ENCODE results near the gene ACAP2. TPM values are rescaled to one million over a fixed set of nuclear protein-coding genes. Genes with fewer than 3 reads are reported as not detected.

ACAP2 gene
- total and polyA plus RNA-seq, 2 donors = 18.9 to 40.4 TPM

DNA sequence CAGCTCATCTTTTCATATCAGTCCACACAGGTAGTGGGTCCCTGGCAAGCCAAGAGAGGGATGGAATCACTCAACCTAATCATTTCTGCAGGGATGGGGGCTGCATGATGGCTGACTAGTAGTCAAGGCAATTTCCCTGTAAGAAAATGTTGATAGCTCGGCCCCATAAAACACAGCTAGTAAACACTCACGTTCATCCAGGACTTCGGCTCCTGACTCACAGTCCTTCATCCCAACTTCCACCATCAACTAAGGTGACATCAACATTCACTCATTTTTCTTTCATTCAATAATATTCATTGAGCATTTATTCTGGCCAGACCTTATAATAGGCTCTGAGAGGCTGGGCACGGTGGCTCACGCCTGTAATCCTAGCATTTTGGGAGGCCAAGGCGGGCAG lies 4.4 kb upstream of the ACAP2 start:
- peaks cover 6 to 15% of the 10 kb centered on the region in 2 donors for H3K4me1 ChIP-seq (ENCODE audit: control insufficient read depth in 2 of 2, insufficient read depth in 2 of 2, low read length in 2 of 2)
- H3K27me3 ChIP-seq (ENCODE audit: control insufficient read depth in 2 of 2, insufficient read depth in 1 of 2, low read length in 1 of 2) = no peaks in the 10 kb centered on the region
- H3K9me3 ChIP-seq (ENCODE audit: control insufficient read depth in 2 of 2, insufficient read depth in 1 of 2, low read length in 1 of 2) = no peaks in the 10 kb centered on the region
- no peak for DNase-seq (ENCODE audit: low read depth in 6 of 9, low spot score in 9 of 9)
- H3K4me3 ChIP-seq (ENCODE audit: low read length in 2 of 2) = no peak overlapping the region
- no peak overlapping the region for H3K27ac ChIP-seq (ENCODE audit: low read depth in 1 of 2, low read length in 1 of 2)
- H3K36me3 ChIP-seq (ENCODE audit: control insufficient read depth in 2 of 2, insufficient read depth in 2 of 2, low read length in 1 of 2) = no peaks in the 10 kb centered on the region
- WGBS = 98% methylated on average over 6 of the region's 6 CpGs

DNA sequence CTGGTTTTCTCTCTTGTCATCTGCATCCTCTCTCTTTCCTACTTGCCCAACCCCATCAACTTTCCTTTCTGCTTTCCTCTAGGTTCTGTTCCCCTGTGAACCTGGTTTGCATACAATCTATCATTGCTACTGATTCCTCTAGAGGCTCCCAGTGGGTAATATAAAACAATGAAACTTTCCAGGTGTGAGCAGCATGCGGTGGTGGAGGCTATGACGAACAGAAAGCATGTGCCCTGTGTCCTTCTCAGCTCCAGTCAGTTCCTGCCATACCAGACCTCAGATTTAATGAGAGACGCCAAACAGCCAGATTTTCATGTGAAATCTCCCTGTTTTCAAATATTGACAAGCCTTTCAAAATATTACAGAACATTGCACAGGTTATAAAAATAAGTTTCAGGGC lies 3.5 kb upstream of the ACAP2 start:
- WGBS = 82% methylated on average over 3 of the region's 3 CpGs
- no peaks in the 10 kb centered on the region for H3K9me3 ChIP-seq (ENCODE audit: control insufficient read depth in 2 of 2, insufficient read depth in 1 of 2, low read length in 1 of 2)

DNA sequence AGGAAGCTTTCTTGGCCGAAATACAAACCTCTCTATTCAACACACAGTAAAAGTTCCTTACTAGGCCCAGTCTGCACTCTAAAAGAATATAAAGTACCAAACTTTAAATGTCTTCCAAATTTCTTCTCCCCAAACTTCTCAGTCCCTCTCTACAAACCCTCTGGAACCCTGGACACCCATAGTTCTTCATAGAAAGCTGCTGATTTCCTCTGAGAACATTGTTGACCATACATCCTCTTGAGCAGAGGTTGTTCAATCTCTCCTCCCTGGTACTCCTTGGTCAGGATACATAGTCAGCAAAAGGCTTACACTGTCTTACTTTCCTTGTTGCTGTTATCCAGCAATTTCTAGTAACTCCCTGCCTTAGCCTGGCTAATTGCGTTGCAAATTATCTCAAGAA lies 3.1 kb upstream of the ACAP2 start:
- Histone ChIP-seq H3K4me1 (ENCODE audit: control insufficient read depth in 2 of 2, insufficient read depth in 2 of 2, low read length in 2 of 2) (peaks cover 9 to 13% of the 10 kb centered on the region in 2 donors), H3K36me3 (ENCODE audit: control insufficient read depth in 2 of 2, insufficient read depth in 2 of 2, low read length in 1 of 2) (no peaks in the 10 kb centered on the region), H3K4me3 (ENCODE audit: low read length in 2 of 2) (no peak overlapping the region), H3K27me3 (ENCODE audit: control insufficient read depth in 2 of 2, insufficient read depth in 1 of 2, low read length in 1 of 2) (no peaks in the 10 kb centered on the region), H3K27ac (ENCODE audit: low read depth in 1 of 2, low read length in 1 of 2) (no peak overlapping the region), H3K9me3 (ENCODE audit: control insufficient read depth in 2 of 2, insufficient read depth in 1 of 2, low read length in 1 of 2) (no peaks in the 10 kb centered on the region)
- no peak for DNase-seq (ENCODE audit: low read depth in 6 of 9, low spot score in 9 of 9)
- 96% methylated on average over 2 of the region's 2 CpGs for WGBS

More for the DNA sequence above, 3.5 kb upstream of the ACAP2 start:
- DNase-seq (ENCODE audit: low read depth in 6 of 9, low spot score in 9 of 9) = no peak
- peaks cover 6 to 16% of the 10 kb centered on the region in 2 donors for H3K4me1 ChIP-seq (ENCODE audit: control insufficient read depth in 2 of 2, insufficient read depth in 2 of 2, low read length in 2 of 2)
- H3K4me3 ChIP-seq (ENCODE audit: low read length in 2 of 2) = no peak overlapping the region
- H3K27ac ChIP-seq (ENCODE audit: low read depth in 1 of 2, low read length in 1 of 2) = no peak overlapping the region
- no peaks in the 10 kb centered on the region for H3K27me3 ChIP-seq (ENCODE audit: control insufficient read depth in 2 of 2, insufficient read depth in 1 of 2, low read length in 1 of 2)
- no peaks in the 10 kb centered on the region for H3K36me3 ChIP-seq (ENCODE audit: control insufficient read depth in 2 of 2, insufficient read depth in 2 of 2, low read length in 1 of 2)

DNA sequence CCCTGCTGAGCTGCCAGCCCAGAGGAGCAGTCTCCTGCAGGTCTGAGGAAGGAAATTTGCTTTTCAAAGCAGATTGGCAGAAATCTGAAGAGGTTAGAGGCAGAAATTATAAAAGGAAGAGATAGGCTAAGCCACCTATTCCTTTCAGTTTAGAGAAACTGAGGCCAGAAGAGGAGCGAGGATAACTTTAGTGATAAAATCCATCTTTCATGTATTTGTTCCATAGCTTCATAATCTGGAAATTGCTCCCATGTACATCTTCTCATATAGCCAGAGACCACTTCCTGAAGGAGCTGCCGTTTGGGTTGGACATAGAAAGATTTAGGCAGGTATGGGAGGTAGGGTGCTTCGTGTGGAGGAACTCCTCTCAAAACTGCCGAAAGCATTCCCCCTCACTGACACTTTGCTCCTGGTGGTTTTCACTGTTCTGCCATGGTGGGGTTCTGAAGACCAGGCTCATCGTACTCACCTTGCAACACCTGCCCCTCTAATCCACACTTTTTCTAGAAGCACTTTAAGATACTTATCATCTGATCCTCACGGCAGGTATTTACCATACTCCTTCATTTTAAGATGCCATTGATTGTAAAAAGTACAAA lies 670 bp upstream of the ACAP2 start:
- H3K27ac ChIP-seq (ENCODE audit: low read depth in 1 of 2, low read length in 1 of 2) = peak overlapping the region in 1 of 2 donors; percentile 42
- no peaks in the 10 kb centered on the region for H3K9me3 ChIP-seq (ENCODE audit: control insufficient read depth in 2 of 2, insufficient read depth in 1 of 2, low read length in 1 of 2)
- DNase-seq (ENCODE audit: low read depth in 6 of 9, low spot score in 9 of 9) = peak in 2 of 9 donors; percentile 12 to 14
- no peaks in the 10 kb centered on the region for H3K27me3 ChIP-seq (ENCODE audit: control insufficient read depth in 2 of 2, insufficient read depth in 1 of 2, low read length in 1 of 2)
- H3K36me3 ChIP-seq (ENCODE audit: control insufficient read depth in 2 of 2, insufficient read depth in 2 of 2, low read length in 1 of 2) = no peaks in the 10 kb centered on the region
- peak overlapping the region; percentile 18 to 74 for H3K4me3 ChIP-seq (ENCODE audit: low read length in 2 of 2)
- peaks cover 9 to 13% of the 10 kb centered on the region in 2 donors for H3K4me1 ChIP-seq (ENCODE audit: control insufficient read depth in 2 of 2, insufficient read depth in 2 of 2, low read length in 2 of 2)
- 23% methylated on average over 6 of the region's 6 CpGs for WGBS

DNA sequence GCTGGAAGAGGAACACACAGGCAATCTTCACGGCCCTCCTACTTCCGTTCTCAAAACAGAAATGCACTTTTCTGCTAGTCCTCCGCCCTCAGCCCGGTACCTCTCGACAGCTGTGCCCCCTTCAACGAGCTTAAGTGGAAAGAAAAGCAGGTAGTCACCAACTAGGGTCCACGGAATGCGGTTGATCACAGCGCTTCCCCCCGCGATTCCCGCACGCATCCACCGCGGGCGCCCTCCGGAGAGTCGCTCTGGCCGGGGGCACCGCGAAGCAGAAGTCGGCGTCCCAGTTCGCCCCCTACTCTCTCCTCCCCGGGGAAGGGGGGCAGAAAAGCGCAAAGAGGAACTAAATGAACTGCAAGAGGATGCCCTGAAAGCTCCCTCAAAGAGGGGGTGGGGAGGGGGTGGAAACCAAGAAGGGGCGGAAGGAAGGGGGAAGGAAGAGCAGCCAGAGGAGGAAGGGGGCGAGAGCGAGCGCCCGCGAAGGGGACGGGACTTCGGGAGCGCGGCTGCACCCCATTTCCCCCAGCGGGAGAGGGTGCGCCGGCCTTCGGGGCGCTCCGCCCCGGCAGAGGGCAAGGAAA lies 738 bp downstream of the ACAP2 start:
- H3K4me1 ChIP-seq (ENCODE audit: control insufficient read depth in 2 of 2, insufficient read depth in 2 of 2, low read length in 2 of 2) = peaks cover 9 to 13% of the 10 kb centered on the region in 2 donors
- peak overlapping the region; percentile 74 to 81 for H3K4me3 ChIP-seq (ENCODE audit: low read length in 2 of 2)
- no peaks in the 10 kb centered on the region for H3K27me3 ChIP-seq (ENCODE audit: control insufficient read depth in 2 of 2, insufficient read depth in 1 of 2, low read length in 1 of 2)
- DNase-seq (ENCODE audit: low read depth in 6 of 9, low spot score in 9 of 9) = peak in 8 of 9 donors; percentile 50 to 83 (median 62)
- no peaks in the 10 kb centered on the region for H3K9me3 ChIP-seq (ENCODE audit: control insufficient read depth in 2 of 2, insufficient read depth in 1 of 2, low read length in 1 of 2)
- no peaks in the 10 kb centered on the region for H3K36me3 ChIP-seq (ENCODE audit: control insufficient read depth in 2 of 2, insufficient read depth in 2 of 2, low read length in 1 of 2)
- peak overlapping the region; percentile 96 for H3K27ac ChIP-seq (ENCODE audit: low read depth in 1 of 2, low read length in 1 of 2)
- under 1% methylated on average over 43 of the region's 43 CpGs for WGBS

DNA sequence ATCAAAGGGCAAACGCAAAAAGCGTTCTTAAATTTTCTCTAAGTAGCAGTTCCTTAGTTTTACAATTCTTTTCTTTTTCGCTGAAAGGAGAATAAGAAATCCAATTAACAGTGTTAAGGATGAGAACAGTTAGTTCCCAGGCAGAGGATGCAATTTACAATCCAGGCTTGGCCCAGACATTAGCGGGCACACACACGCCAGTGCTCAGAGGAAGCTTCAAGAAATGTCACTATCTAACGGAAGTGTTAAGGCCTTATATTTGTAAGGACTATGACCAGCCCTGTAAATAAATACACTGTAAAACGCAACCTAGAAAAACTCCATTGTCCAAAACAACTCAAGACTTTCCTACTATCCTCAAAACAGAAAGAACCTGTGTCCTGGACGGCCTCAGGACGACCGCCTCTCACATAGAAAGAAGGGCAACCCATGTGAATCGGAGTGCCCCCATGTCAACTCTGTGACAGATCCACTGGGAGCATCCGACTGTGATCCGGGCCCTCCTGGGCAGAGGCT lies 1.3 kb downstream of the ACAP2 start:
- DNase-seq (ENCODE audit: low read depth in 6 of 9, low spot score in 9 of 9) = peak in 2 of 9 donors; percentile 13 to 15
- Histone ChIP-seq H3K27me3 (ENCODE audit: control insufficient read depth in 2 of 2, insufficient read depth in 1 of 2, low read length in 1 of 2) (no peaks in the 10 kb centered on the region), H3K9me3 (ENCODE audit: control insufficient read depth in 2 of 2, insufficient read depth in 1 of 2, low read length in 1 of 2) (no peaks in the 10 kb centered on the region), H3K27ac (ENCODE audit: low read depth in 1 of 2, low read length in 1 of 2) (peak overlapping the region; percentile 96), H3K4me1 (ENCODE audit: control insufficient read depth in 2 of 2, insufficient read depth in 2 of 2, low read length in 2 of 2) (peaks cover 9 to 13% of the 10 kb centered on the region in 2 donors), H3K4me3 (ENCODE audit: low read length in 2 of 2) (peak overlapping the region; percentile 74 to 81), H3K36me3 (ENCODE audit: control insufficient read depth in 2 of 2, insufficient read depth in 2 of 2, low read length in 1 of 2) (no peaks in the 10 kb centered on the region)
- 13% methylated on average over 13 of the region's 13 CpGs for WGBS

DNA sequence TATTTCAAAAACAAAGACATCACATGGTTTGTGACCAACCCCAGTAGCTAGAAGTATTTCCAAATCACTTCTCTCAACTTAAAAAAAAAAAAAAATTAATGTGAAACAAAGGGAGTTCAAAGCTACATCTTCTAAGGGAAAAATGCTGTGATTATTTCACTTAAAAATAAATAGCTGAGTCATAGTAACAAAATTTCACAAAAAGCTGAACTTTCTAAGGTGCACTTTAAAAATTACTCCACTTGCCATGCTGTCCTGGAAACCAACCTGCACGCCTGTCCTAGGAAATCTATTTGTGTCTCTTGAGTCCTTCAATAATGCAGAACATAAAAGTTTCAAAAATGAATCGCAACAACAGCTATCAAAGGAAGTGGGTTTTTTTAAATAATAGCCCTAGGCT lies 1.8 kb downstream of the ACAP2 start:
- peaks cover 9 to 13% of the 10 kb centered on the region in 2 donors for H3K4me1 ChIP-seq (ENCODE audit: control insufficient read depth in 2 of 2, insufficient read depth in 2 of 2, low read length in 2 of 2)
- H3K27me3 ChIP-seq (ENCODE audit: control insufficient read depth in 2 of 2, insufficient read depth in 1 of 2, low read length in 1 of 2) = no peaks in the 10 kb centered on the region
- DNase-seq (ENCODE audit: low read depth in 6 of 9, low spot score in 9 of 9) = no peak
- H3K9me3 ChIP-seq (ENCODE audit: control insufficient read depth in 2 of 2, insufficient read depth in 1 of 2, low read length in 1 of 2) = no peaks in the 10 kb centered on the region
- 49% methylated on average over 2 of the region's 2 CpGs for WGBS
- H3K27ac ChIP-seq (ENCODE audit: low read depth in 1 of 2, low read length in 1 of 2) = no peak overlapping the region
- no peaks in the 10 kb centered on the region for H3K36me3 ChIP-seq (ENCODE audit: control insufficient read depth in 2 of 2, insufficient read depth in 2 of 2, low read length in 1 of 2)
- peak overlapping the region; percentile 74 to 81 for H3K4me3 ChIP-seq (ENCODE audit: low read length in 2 of 2)

DNA sequence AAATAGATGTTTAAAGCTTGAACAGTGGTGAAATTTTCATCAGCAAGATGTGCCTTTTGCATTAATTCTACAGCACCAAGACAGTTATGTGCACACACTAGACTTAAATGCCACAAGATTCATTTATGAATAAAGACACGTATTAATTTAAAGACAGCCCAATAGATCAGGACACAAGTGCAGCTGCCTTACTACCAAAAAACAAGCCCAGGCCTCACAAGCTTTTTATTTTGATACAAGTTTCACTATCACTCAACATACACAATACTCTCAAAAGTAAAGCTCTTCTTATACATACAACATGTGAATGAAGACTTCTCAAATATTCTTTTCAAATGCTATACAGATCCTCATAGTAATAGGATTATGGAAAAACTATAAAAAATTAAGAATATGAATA lies 2.4 kb downstream of the ACAP2 start:
- Histone ChIP-seq H3K27me3 (ENCODE audit: control insufficient read depth in 2 of 2, insufficient read depth in 1 of 2, low read length in 1 of 2) (no peaks in the 10 kb centered on the region), H3K9me3 (ENCODE audit: control insufficient read depth in 2 of 2, insufficient read depth in 1 of 2, low read length in 1 of 2) (no peaks in the 10 kb centered on the region), H3K4me1 (ENCODE audit: control insufficient read depth in 2 of 2, insufficient read depth in 2 of 2, low read length in 2 of 2) (peaks cover 9 to 13% of the 10 kb centered on the region in 2 donors), H3K27ac (ENCODE audit: low read depth in 1 of 2, low read length in 1 of 2) (no peak overlapping the region), H3K36me3 (ENCODE audit: control insufficient read depth in 2 of 2, insufficient read depth in 2 of 2, low read length in 1 of 2) (no peaks in the 10 kb centered on the region), H3K4me3 (ENCODE audit: low read length in 2 of 2) (no peak overlapping the region)
- DNase-seq (ENCODE audit: low read depth in 6 of 9, low spot score in 9 of 9) = no peak
- WGBS = 88% methylated on average over 1 of the region's 1 CpG

DNA sequence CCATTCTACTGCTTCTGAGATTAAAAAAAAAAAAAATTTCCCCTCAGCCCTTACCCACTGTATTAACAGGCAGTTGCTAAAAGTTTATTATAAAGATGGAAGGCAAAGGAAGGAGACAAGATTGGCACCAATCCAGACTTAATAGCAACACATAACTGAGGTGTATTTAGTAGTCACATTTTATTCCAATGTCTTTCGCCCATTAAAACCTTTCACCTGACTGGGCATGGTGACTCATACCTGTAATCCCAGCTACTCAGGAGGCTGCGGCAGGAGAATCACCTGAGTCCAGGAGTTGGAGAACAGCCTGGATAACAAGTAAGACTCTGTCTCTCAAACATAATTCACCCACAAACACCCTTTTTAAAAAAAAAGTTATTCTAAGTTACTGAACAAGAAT lies 4.4 kb downstream of the ACAP2 start:
- H3K4me3 ChIP-seq (ENCODE audit: low read length in 2 of 2) = no peak overlapping the region
- DNase-seq (ENCODE audit: low read depth in 6 of 9, low spot score in 9 of 9) = no peak
- peaks cover 5 to 7% of the 10 kb centered on the region in 2 donors for H3K4me1 ChIP-seq (ENCODE audit: control insufficient read depth in 2 of 2, insufficient read depth in 2 of 2, low read length in 2 of 2)
- no peaks in the 10 kb centered on the region for H3K27me3 ChIP-seq (ENCODE audit: control insufficient read depth in 2 of 2, insufficient read depth in 1 of 2, low read length in 1 of 2)
- H3K36me3 ChIP-seq (ENCODE audit: control insufficient read depth in 2 of 2, insufficient read depth in 2 of 2, low read length in 1 of 2) = peaks cover 0 to 3% of the 10 kb centered on the region in 2 donors
- WGBS = 94% methylated on average over 2 of the region's 2 CpGs
- H3K9me3 ChIP-seq (ENCODE audit: control insufficient read depth in 2 of 2, insufficient read depth in 1 of 2, low read length in 1 of 2) = no peaks in the 10 kb centered on the region
- H3K27ac ChIP-seq (ENCODE audit: low read depth in 1 of 2, low read length in 1 of 2) = no peak overlapping the region
